ENCODE measurements around the gene ERC2.

Gene ERC2

DNA sequence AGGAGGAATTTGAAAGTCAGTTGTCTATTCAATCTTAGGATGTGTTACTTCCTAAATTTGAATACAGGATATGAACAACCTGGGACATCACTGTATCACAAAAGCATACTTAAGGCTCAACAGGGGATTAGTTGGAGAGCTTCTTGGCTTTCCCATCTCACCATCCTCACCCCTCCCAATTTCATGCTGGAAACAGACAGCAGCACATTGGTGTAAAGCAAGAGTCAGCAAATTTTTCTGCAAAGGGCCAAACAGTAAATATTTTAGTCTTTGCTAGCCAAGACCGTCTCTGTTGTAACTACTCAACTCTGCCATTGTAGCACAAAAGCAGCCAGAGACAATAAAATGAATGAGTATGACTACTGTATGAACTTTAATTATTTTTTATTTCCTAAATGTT is 94.9 kb downstream of the ERC2 start:
- DNase-seq = no peak
- Mint-ChIP-seq H3K4me3 (no peak overlapping the region), H3K4me1 (ENCODE audit: low read depth in 2 of 2) (no peaks in the 10 kb centered on the region), H3K36me3 (ENCODE audit: insufficient read depth) (no peaks in the 10 kb centered on the region), H3K27me3 (peaks cover 21 to 41% of the 10 kb centered on the region in 2 donors), H3K27ac (no peak overlapping the region), H3K9me3 (peaks cover 4 to 18% of the 10 kb centered on the region in 2 donors)
- ATAC-seq (replicated peaks) = no peak

- no peak overlapping the region for H3K27ac Mint-ChIP-seq
- no peak overlapping the region for H3K4me3 Mint-ChIP-seq
- peaks cover 3 to 14% of the 10 kb centered on the region in 2 donors for H3K9me3 Mint-ChIP-seq
- ATAC-seq (replicated peaks) (no peak), DNase-seq (no peak)
- peaks cover 22 to 41% of the 10 kb centered on the region in 2 donors for H3K27me3 Mint-ChIP-seq
- no peaks in the 10 kb centered on the region for H3K36me3 Mint-ChIP-seq (ENCODE audit: insufficient read depth)
- H3K4me1 Mint-ChIP-seq (ENCODE audit: low read depth in 2 of 2) = no peaks in the 10 kb centered on the region
Observed at GRCh38 chr3:56370991-56371775, 97.1 kb downstream of the ERC2 start.

DNA sequence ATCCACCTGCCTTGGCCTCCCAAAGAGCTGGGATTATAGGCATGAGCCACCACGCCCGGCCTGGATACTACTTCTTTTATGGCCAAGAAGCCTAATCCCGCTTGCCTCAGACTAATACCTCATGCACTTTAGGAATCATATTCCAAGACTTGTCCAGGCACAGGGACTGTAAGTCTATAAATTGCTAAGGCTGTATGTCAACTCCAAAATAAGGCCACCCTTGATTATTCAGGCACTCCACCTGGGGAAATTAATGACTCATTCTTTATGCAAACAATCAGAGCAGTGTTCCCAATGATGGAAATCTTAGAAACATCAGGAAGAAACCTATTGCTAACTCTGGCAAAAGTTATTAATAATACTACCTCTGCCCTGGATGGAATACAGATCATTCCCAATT is 98.4 kb downstream of the ERC2 start:
- ATAC-seq (replicated peaks) (no peak), DNase-seq (no peak)
- Mint-ChIP-seq H3K27me3 (peaks cover 27 to 29% of the 10 kb centered on the region in 2 donors), H3K4me1 (ENCODE audit: low read depth in 2 of 2) (no peaks in the 10 kb centered on the region), H3K4me3 (no peak overlapping the region), H3K27ac (no peak overlapping the region), H3K36me3 (ENCODE audit: insufficient read depth) (no peaks in the 10 kb centered on the region), H3K9me3 (peaks cover 0 to 2% of the 10 kb centered on the region in 2 donors)

DNA sequence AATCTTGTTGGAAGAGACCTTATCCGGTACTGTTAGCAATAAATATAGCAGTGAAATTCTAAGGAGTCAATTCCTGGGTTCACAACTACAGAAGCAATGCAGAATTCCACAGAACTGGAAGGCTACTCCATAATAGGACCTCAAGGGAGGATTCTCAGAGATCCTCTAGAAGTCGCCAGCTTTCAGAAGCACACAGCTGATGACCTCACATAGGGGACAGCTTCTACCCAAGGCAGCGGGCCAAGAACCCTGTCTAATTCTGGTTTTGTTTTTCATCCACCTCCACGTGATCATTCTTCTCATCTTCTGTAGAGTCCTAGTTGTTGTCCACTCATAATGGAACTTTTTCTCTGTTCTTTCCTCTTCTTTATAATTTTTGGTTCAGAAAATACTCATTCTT is 99.4 kb downstream of the ERC2 start:
- ATAC-seq (replicated peaks) (no peak), DNase-seq (no peak)
- Mint-ChIP-seq H3K4me1 (ENCODE audit: low read depth in 2 of 2) (no peaks in the 10 kb centered on the region), H3K9me3 (no peaks in the 10 kb centered on the region), H3K27ac (no peak overlapping the region), H3K27me3 (peaks cover 25 to 27% of the 10 kb centered on the region in 2 donors), H3K4me3 (no peak overlapping the region), H3K36me3 (ENCODE audit: insufficient read depth) (no peaks in the 10 kb centered on the region)

DNA sequence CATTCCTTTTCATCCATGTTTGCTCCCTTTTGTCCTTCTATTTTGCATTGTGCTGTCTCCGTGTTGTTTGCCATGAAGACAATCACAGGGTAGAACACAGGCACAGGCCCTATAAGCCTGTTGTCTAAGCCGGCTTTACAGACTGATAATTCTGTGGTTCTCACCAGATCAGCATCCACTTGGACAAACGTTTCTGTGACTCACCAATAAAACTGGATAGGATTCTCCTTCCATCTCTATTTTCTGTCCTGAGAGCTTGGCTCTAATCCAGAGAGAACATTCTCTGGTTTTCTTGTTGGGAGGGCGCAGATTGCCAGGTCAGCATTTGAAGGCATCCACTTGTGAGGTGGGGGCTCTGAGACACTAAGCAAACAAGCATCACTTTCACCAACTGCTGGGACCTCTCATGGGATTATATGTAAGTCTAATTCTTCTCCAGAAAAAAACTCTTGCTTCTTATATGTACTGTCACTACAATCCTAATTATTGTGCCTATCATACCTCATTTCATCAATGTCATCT is 101.6 kb downstream of the ERC2 start:
- Mint-ChIP-seq H3K4me3 (no peak overlapping the region), H3K27ac (no peak overlapping the region), H3K36me3 (ENCODE audit: insufficient read depth) (no peaks in the 10 kb centered on the region), H3K4me1 (ENCODE audit: low read depth in 2 of 2) (no peaks in the 10 kb centered on the region), H3K27me3 (peaks cover 22 to 30% of the 10 kb centered on the region in 2 donors), H3K9me3 (no peaks in the 10 kb centered on the region)
- no peak for DNase-seq
- no peak for ATAC-seq (replicated peaks)

DNA sequence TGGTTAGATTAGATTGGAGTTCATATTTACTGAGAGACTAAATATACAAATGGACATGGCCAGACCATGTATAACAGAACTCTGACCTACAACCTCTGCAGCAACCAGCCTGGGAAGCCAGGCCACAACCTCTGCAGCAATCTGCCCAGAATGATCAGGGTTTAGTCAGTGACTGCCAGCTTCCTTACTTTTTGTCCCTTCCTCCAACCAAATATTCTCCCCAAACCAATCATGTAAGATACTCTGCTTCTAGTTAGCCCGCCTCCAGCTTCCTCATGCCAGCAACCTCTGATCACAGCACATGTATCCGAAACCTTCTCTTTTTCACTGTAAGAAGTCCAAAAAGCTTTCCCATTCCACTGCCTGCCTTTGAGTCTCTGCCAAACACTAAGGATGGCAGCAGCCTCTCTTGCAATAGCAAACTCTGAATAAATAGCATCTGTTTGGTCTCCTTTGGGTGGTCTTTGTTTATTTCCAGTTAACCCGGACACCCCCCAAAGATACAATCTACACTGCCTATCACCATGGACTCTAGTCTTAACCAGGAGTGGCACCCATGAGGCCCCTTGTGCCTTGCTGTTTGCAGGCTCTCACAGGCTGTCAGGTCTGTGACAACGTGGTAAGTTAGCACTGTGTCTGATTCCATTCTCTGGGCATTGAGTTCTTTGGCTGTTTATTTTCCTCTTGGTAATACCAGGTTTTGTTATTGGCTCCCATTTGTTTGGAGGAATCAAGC is 102.2 kb downstream of the ERC2 start:
- no peak overlapping the region for H3K4me3 Mint-ChIP-seq
- ATAC-seq (replicated peaks) = no peak
- H3K4me1 Mint-ChIP-seq (ENCODE audit: low read depth in 2 of 2) = no peaks in the 10 kb centered on the region
- H3K27me3 Mint-ChIP-seq = peaks cover 22 to 32% of the 10 kb centered on the region in 2 donors
- DNase-seq = no peak
- no peaks in the 10 kb centered on the region for H3K36me3 Mint-ChIP-seq (ENCODE audit: insufficient read depth)
- no peak overlapping the region for H3K27ac Mint-ChIP-seq
- H3K9me3 Mint-ChIP-seq = no peaks in the 10 kb centered on the region

DNA sequence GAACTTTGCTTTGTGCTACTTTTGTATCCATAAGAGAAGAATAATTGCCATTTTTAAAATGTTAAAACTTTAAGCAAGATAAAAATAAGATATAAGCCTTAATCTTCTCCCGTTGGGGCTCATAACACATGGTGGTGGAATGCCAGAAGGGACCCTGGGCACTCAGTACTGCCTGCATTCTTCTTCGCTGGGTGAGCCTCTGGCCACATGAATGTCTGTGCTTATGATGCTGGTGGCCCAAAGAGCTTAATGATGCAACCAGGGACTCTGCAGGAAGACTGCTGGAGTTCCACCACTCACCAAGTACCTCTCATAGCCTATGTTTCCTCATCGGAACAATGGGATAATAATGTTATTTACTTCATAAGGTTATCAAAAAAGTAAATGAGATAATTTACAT is 103.6 kb downstream of the ERC2 start:
- H3K27ac Mint-ChIP-seq = no peak overlapping the region
- H3K4me3 Mint-ChIP-seq = no peak overlapping the region
- no peaks in the 10 kb centered on the region for H3K4me1 Mint-ChIP-seq (ENCODE audit: low read depth in 2 of 2)
- H3K9me3 Mint-ChIP-seq = no peaks in the 10 kb centered on the region
- ATAC-seq (replicated peaks) (no peak), DNase-seq (no peak)
- no peaks in the 10 kb centered on the region for H3K36me3 Mint-ChIP-seq (ENCODE audit: insufficient read depth)
- peaks cover 11 to 28% of the 10 kb centered on the region in 2 donors for H3K27me3 Mint-ChIP-seq

GRCh38 chr3:56363720-56364119 is 104.5 kb downstream of the ERC2 start:
- no peak for ATAC-seq (replicated peaks)
- no peaks in the 10 kb centered on the region for H3K36me3 Mint-ChIP-seq (ENCODE audit: insufficient read depth)

GRCh38 chr3:56361731-56362130 is 106.5 kb downstream of the ERC2 start:
- ATAC-seq (replicated peaks) (no peak), DNase-seq (no peak)
- Mint-ChIP-seq H3K4me1 (ENCODE audit: low read depth in 2 of 2) (no peaks in the 10 kb centered on the region), H3K9me3 (no peaks in the 10 kb centered on the region), H3K36me3 (ENCODE audit: insufficient read depth) (no peaks in the 10 kb centered on the region), H3K27me3 (peaks cover 11 to 21% of the 10 kb centered on the region in 2 donors), H3K27ac (no peak overlapping the region), H3K4me3 (no peak overlapping the region)

More at GRCh38 chr3:56363720-56364119, 104.5 kb downstream of the ERC2 start:
- H3K27me3 Mint-ChIP-seq = peaks cover 11 to 21% of the 10 kb centered on the region in 2 donors
- H3K4me3 Mint-ChIP-seq = no peak overlapping the region
- no peaks in the 10 kb centered on the region for H3K9me3 Mint-ChIP-seq
- DNase-seq = no peak
- H3K4me1 Mint-ChIP-seq (ENCODE audit: low read depth in 2 of 2) = no peaks in the 10 kb centered on the region
- H3K27ac Mint-ChIP-seq = no peak overlapping the region

GRCh38 chr3:56357266-56357665 is 111.0 kb downstream of the ERC2 start:
- no peak for DNase-seq
- H3K27ac Mint-ChIP-seq = no peak overlapping the region

GRCh38 chr3:56356808-56357207 is 111.5 kb downstream of the ERC2 start:
- DNase-seq (no peak), ATAC-seq (replicated peaks) (no peak)
- Mint-ChIP-seq H3K27ac (no peak overlapping the region), H3K27me3 (peaks cover 6 to 16% of the 10 kb centered on the region in 2 donors), H3K4me3 (no peak overlapping the region), H3K36me3 (ENCODE audit: insufficient read depth) (no peaks in the 10 kb centered on the region), H3K9me3 (no peaks in the 10 kb centered on the region), H3K4me1 (ENCODE audit: low read depth in 2 of 2) (no peaks in the 10 kb centered on the region)

More at GRCh38 chr3:56357266-56357665, 111.0 kb downstream of the ERC2 start:
- H3K4me1 Mint-ChIP-seq (ENCODE audit: low read depth in 2 of 2) = no peaks in the 10 kb centered on the region
- H3K9me3 Mint-ChIP-seq = no peaks in the 10 kb centered on the region
- H3K4me3 Mint-ChIP-seq = no peak overlapping the region
- ATAC-seq (replicated peaks) = no peak
- no peaks in the 10 kb centered on the region for H3K36me3 Mint-ChIP-seq (ENCODE audit: insufficient read depth)
- H3K27me3 Mint-ChIP-seq = peaks cover 11 to 15% of the 10 kb centered on the region in 2 donors

- H3K9me3 Mint-ChIP-seq = no peaks in the 10 kb centered on the region
- no peaks in the 10 kb centered on the region for H3K36me3 Mint-ChIP-seq (ENCODE audit: insufficient read depth)
- H3K27me3 Mint-ChIP-seq = peaks cover 0 to 9% of the 10 kb centered on the region in 2 donors
- H3K27ac Mint-ChIP-seq = no peak overlapping the region
- H3K4me1 Mint-ChIP-seq (ENCODE audit: low read depth in 2 of 2) = no peaks in the 10 kb centered on the region
- ATAC-seq (replicated peaks) = no peak
- no peak overlapping the region for H3K4me3 Mint-ChIP-seq
- DNase-seq = no peak
Observed at GRCh38 chr3:56355570-56356185, 112.6 kb downstream of the ERC2 start.

DNA sequence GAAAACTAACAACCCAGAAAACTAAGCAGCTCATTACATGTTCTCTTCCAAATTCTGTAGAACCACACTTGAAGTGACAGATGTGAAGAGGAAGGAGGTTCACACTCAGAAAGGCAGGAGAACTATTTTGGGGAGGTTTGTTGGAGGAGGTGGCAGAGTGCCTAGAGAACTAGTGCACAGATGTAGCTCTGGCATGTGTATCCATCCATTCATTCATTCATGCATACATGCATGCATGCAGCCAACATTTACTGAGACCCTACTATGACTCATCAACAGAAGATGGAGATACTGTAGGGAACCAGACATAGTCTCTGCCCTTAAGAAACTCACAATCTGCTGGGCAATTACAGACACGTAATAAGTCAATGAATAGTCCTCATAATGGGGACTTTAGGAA is 116.7 kb downstream of the ERC2 start:
- DNase-seq = no peak
- Mint-ChIP-seq H3K4me3 (no peak overlapping the region), H3K9me3 (no peaks in the 10 kb centered on the region)

More for the DNA sequence above, 116.7 kb downstream of the ERC2 start:
- no peak for ATAC-seq (replicated peaks)
- H3K27ac Mint-ChIP-seq = no peak overlapping the region
- H3K36me3 Mint-ChIP-seq (ENCODE audit: insufficient read depth) = no peaks in the 10 kb centered on the region
- peaks cover 0 to 9% of the 10 kb centered on the region in 2 donors for H3K27me3 Mint-ChIP-seq
- H3K4me1 Mint-ChIP-seq (ENCODE audit: low read depth in 2 of 2) = no peaks in the 10 kb centered on the region
